IMR-90 (cell line): Measurements from ENCODE around the gene GZMB. TPM values are rescaled to one million over a fixed set of nuclear protein-coding genes. Genes with fewer than 3 reads are reported as not detected.

Experiments used
- ATAC-seq: fragments of 200-7000 bp; cut with Tn5 transposase; 2 replicates; pipeline ENCODE4 v1.9.1; 2020; ENCODE audit warnings: low read depth, mild to moderate bottlenecking, moderate library complexity
- BruUV-seq: library from RNA; stranded (reverse); fragments of 400-500 nt; replicated peaks from 2 replicates; lab custom pipeline; 2021; lab: Mats Ljungman, UMichigan
- CTCF ChIA-PET: fragments of 300-600 bp; formaldehyde crosslinking; extraction: SDS; loops from one replicate; lab custom pipeline; 2021; ENCODE audit warnings: antibody characterized with exemption; lab: Yijun Ruan, JAX
- POLR2A ChIA-PET: fragments of 300-600 bp; sonication (Branson Sonifier 250); formaldehyde crosslinking; loops from one replicate; lab custom pipeline; 2022; ENCODE audit warnings: antibody characterized with exemption; ENCODE audit not compliant: unreplicated experiment; lab: Charles Lee
- DNase-seq: peaks from one replicate; pipeline ENCODE4 v3.0.0; 2013
- H2AFZ ChIP-seq: replicated peaks from 2 replicates; pipeline ENCODE3; 2013; ENCODE audit warnings: low read length, mild to moderate bottlenecking; ENCODE audit not compliant: poor library complexity
- H2AK5ac ChIP-seq: 2 replicates; pipeline ENCODE4 v1.6.1; 2013; ENCODE audit warnings: low read depth, low read length, inconsistent platforms
- H2AK9ac ChIP-seq: replicated peaks from 2 replicates; pipeline ENCODE3; 2013; ENCODE audit warnings: mild to moderate bottlenecking, low read depth, low read length, moderate library complexity; ENCODE audit not compliant: poor library complexity
- H2BK120ac ChIP-seq: 2 replicates; pipeline ENCODE4 v1.6.1; 2013; ENCODE audit warnings: low read depth, low read length, inconsistent platforms
- H2BK15ac ChIP-seq: 3 replicates; pipeline ENCODE4 v1.6.1; 2013; ENCODE audit warnings: low read depth, low read length, inconsistent platforms
- H2BK20ac ChIP-seq: 2 replicates; pipeline ENCODE4 v1.6.1; 2013; ENCODE audit warnings: low read depth, mild to moderate bottlenecking, inconsistent platforms, low read length, moderate library complexity
- H2BK5ac ChIP-seq: 2 replicates; pipeline ENCODE4 v1.6.1; 2013; ENCODE audit warnings: mild to moderate bottlenecking, low read depth, low read length, inconsistent platforms; ENCODE audit not compliant: poor library complexity, severe bottlenecking
- H3K14ac ChIP-seq: replicated peaks from 2 replicates; pipeline ENCODE4 v1.6.1; 2013; ENCODE audit warnings: low read depth, low read length, inconsistent platforms
- H3K18ac ChIP-seq: 2 replicates; pipeline ENCODE4 v1.6.1; 2013; ENCODE audit warnings: low read depth, low read length, control low read depth
- H3K23ac ChIP-seq: 2 replicates; pipeline ENCODE4 v1.6.1; 2013; ENCODE audit warnings: low read depth, low read length, inconsistent platforms
- H3K27ac ChIP-seq: 2 replicates; pipeline ENCODE4 v1.5.1; 2013; ENCODE audit warnings: mild to moderate bottlenecking, control low read depth, low read length; ENCODE audit not compliant: insufficient read depth
- H3K27me3 ChIP-seq: 2 replicates; pipeline ENCODE4 v1.6.1; 2013; ENCODE audit warnings: low read length; ENCODE audit not compliant: control insufficient read depth, insufficient read depth
- H3K36me3 ChIP-seq: 2 replicates; pipeline ENCODE4 v1.6.1; 2013; ENCODE audit warnings: low read length, mixed read lengths; ENCODE audit not compliant: control insufficient read depth, insufficient read depth
- H3K4ac ChIP-seq: 2 replicates; pipeline ENCODE4 v1.6.1; 2013; ENCODE audit warnings: low read depth, low read length, inconsistent platforms
- H3K4me1 ChIP-seq: 2 replicates; pipeline ENCODE4 v1.6.1; 2013; ENCODE audit warnings: low read length, mixed read lengths; ENCODE audit not compliant: control insufficient read depth, insufficient read depth
- H3K4me2 ChIP-seq: 2 replicates; pipeline ENCODE4 v1.6.1; 2013; ENCODE audit warnings: low read depth, mild to moderate bottlenecking, control low read depth, low read length, moderate library complexity
- H3K4me3 ChIP-seq: 2 replicates; pipeline ENCODE4 v1.5.1; 2013; ENCODE audit warnings: low read depth, mild to moderate bottlenecking, control low read depth, low read length, moderate library complexity; ENCODE audit not compliant: insufficient read depth
- H3K56ac ChIP-seq: 2 replicates; pipeline ENCODE4 v1.6.1; 2013; ENCODE audit warnings: low read length, inconsistent platforms; ENCODE audit not compliant: insufficient read depth; ENCODE audit errors: extremely low read depth
- H3K79me1 ChIP-seq, 2 experiments: 2 replicates each; pipeline ENCODE4 v1.6.1; 2013; ENCODE audit warnings: low read length in 2 of 2, inconsistent platforms in 1 of 2, low read depth in 1 of 2
- H3K9ac ChIP-seq: 2 replicates; pipeline ENCODE4 v1.6.1; 2013; ENCODE audit warnings: low read depth, low read length, control low read depth
- H3K9me1 ChIP-seq: 2 replicates; pipeline ENCODE4 v1.6.1; 2013; ENCODE audit warnings: low read length, inconsistent platforms; ENCODE audit not compliant: insufficient read depth
- H3K9me3 ChIP-seq: 2 replicates; pipeline ENCODE4 v1.6.1; 2013; ENCODE audit warnings: low read length; ENCODE audit not compliant: control insufficient read depth, insufficient read depth
- H4K20me1 ChIP-seq: 2 replicates; pipeline ENCODE4 v1.6.1; 2013; ENCODE audit warnings: low read length, inconsistent platforms; ENCODE audit not compliant: insufficient read depth
- H4K5ac ChIP-seq: 2 replicates; pipeline ENCODE4 v1.6.1; 2013; ENCODE audit warnings: mild to moderate bottlenecking, low read depth, low read length, control low read depth
- H4K8ac ChIP-seq, 2 experiments: 2 replicates each; pipeline ENCODE4 v1.6.1; 2013; ENCODE audit warnings: low read depth in 2 of 2, low read length in 2 of 2, control low read depth in 1 of 2, inconsistent platforms in 1 of 2
- H4K91ac ChIP-seq: 2 replicates; pipeline ENCODE4 v1.6.1; 2013; ENCODE audit warnings: low read depth, low read length, inconsistent platforms; ENCODE audit not compliant: insufficient read depth
- CEBPB ChIP-seq: IDR thresholded peaks from 2 replicates; pipeline ENCODE4 v1.6.1; 2012; ENCODE audit warnings: low read depth, low read length, improper control_type of control experiment
- CHD1 ChIP-seq: IDR thresholded peaks from 2 replicates; pipeline ENCODE4 v1.6.1; 2012; ENCODE audit warnings: low read depth, low read length, improper control_type of control experiment
- FOS ChIP-seq: fragments of 150-350 bp; IDR thresholded peaks from 2 replicates; pipeline ENCODE4 v1.6.1; 2016; ENCODE audit warnings: low read depth, low read length
- MAZ ChIP-seq: IDR thresholded peaks from 2 replicates; pipeline ENCODE4 v1.6.1; 2012; ENCODE audit warnings: low read depth, mild to moderate bottlenecking, low read length, improper control_type of control experiment, moderate library complexity, borderline replicate concordance
- MXI1 ChIP-seq: IDR thresholded peaks from 2 replicates; pipeline ENCODE4 v1.6.1; 2012; ENCODE audit warnings: low read depth, mild to moderate bottlenecking, low read length, moderate library complexity, borderline replicate concordance
- NFE2L2 ChIP-seq: fragments of 150-350 bp; IDR thresholded peaks from 2 replicates; pipeline ENCODE4 v1.6.1; 2016; ENCODE audit warnings: low read depth, mild to moderate bottlenecking, low read length
- WGBS, 2 experiments: methylation state at CpG; one replicate each; pipeline versions ENCODE4 v1.1.5 to v1.1.7; 2013; ENCODE audit warnings: missing lambda C conversion rate in 2 of 2; ENCODE audit not compliant: insufficient read length in 1 of 2; ENCODE audit errors: extremely low coverage in 2 of 2; 5-methylcytosine and 5-hydroxymethylcytosine counted together
- dilution Hi-C: fragments of 300-500 bp; cut with HindIII; formaldehyde crosslinking; loops from one replicate; pipeline ENCODE4 v1.14.3; 2018; ENCODE audit warnings: low sequenced_read_pairs; ENCODE audit not compliant: unreplicated experiment
- in situ Hi-C: fragments of 300-500 bp; cut with MboI; formaldehyde crosslinking; loops from 3 replicates; pipeline ENCODE4 v1.14.3; 2019; ENCODE audit warnings: low sequenced_read_pairs, inconsistent platforms, mixed read lengths
- intact Hi-C: fragments of 100-400 bp; cut with micrococcal nuclease; formaldehyde crosslinking; loops from 2 replicates; pipeline ENCODE4 v1.10.0; 2022
- polyA plus RNA-seq, 3 experiments: library from polyadenylated mRNA; depleted of rRNA; stranded (reverse); fragments of >200 nt; gene quantifications; 2 replicates each; pipeline ENCODE4 v1.2.3, GENCODE V29; 2012; ENCODE audit warnings: low replicate concordance in 1 of 3
- total RNA-seq: library from RNA; depleted of rRNA; stranded (reverse); fragments of >200 nt; gene quantifications from 2 replicates; pipeline ENCODE4 v1.2.3, GENCODE V29; 2012

GZMB gene
- total and polyA plus RNA-seq, 2 of the 4 experiments (the other 2 are of a cell fraction), result not detected

- intact Hi-C loops, result no loop called here
- 47% methylated on average over 2 of the region's 6 CpGs; no CpG with 5 or more reads in 1 of the 2 experiments for WGBS, 2 experiments
- Histone ChIP-seq H3K14ac (no peak overlapping the region), H2AK5ac (no peak overlapping the region), H3K27ac (no peak overlapping the region), H3K4me2 (no peak overlapping the region), H3K4me1 (no peaks in the 10 kb centered on the region), H4K20me1 (no peaks in the 10 kb centered on the region), H4K91ac (no peak overlapping the region), H3K9me3 (no peaks in the 10 kb centered on the region), H4K8ac (no peak overlapping the region), H2BK120ac (no peak overlapping the region), H2BK20ac (no peak overlapping the region), H3K36me3 (no peaks in the 10 kb centered on the region), H3K4me3 (no peak overlapping the region), H3K4ac (no peak overlapping the region), H3K27me3 (no peaks in the 10 kb centered on the region), H3K23ac (no peak overlapping the region), H2AK9ac (no peak overlapping the region), H2AFZ (no peak overlapping the region), H4K5ac (no peak overlapping the region), H2BK15ac (no peak overlapping the region), H3K9me1 (no peaks in the 10 kb centered on the region), H3K56ac (no peak overlapping the region), H3K18ac (no peak overlapping the region), H2BK5ac (no peak overlapping the region), H3K9ac (no peak overlapping the region), H3K79me1 (no peaks in the 10 kb centered on the region)
- POLR2A ChIA-PET, result no interaction called here
- DNase-seq, result no peak
- in situ Hi-C loops, result no loop called here
- CTCF ChIA-PET, result no interaction called here
- BruUV-seq, result no TSS peak
- no peak for ATAC-seq
- dilution Hi-C loops, result no loop called here
- TF ChIP-seq NFE2L2 (no peak), CEBPB (no peak), CHD1 (no peak), MAZ (no peak), MXI1 (no peak), FOS (no peak)
These were observed 1.2 kb downstream of the GZMB start for GRCh38 chr14:24632761-24633160.
